Hepatocyte (in vitro differentiated cells): ENCODE data around the gene PLXNC1. TPM values are rescaled to one million over a fixed set of nuclear protein-coding genes. Genes with fewer than 3 reads are reported as not detected.
A peak's percentile ranks its signal among the peaks of the same experiment; 100 is the strongest.

Experiments used
- DNase-seq: peaks from one replicate; pipeline ENCODE4 v3.0.0-alpha.2; 2016; ENCODE audit warnings: low spot score
- H2AFZ ChIP-seq: fragments of 200-600 bp; sonication (generic); 2 replicates; pipeline ENCODE4 v1.6.0; 2016; ENCODE audit warnings: antibody characterized with exemption, mild to moderate bottlenecking
- H3K27ac ChIP-seq: fragments of 200-600 bp; sonication (generic); 2 replicates; pipeline ENCODE4 v1.5.1; 2016; ENCODE audit warnings: mild to moderate bottlenecking
- H3K27me3 ChIP-seq: fragments of 200-600 bp; sonication (generic); 2 replicates; pipeline ENCODE4 v1.6.1; 2016
- H3K36me3 ChIP-seq: fragments of 200-600 bp; sonication (generic); replicated peaks from 2 replicates; pipeline ENCODE4 v1.5.1; 2016; ENCODE audit warnings: low read depth; ENCODE audit not compliant: insufficient read depth
- H3K4me1 ChIP-seq: fragments of 200-600 bp; sonication (generic); 2 replicates; pipeline ENCODE4 v1.5.1; 2016; ENCODE audit warnings: mild to moderate bottlenecking, moderate library complexity; ENCODE audit not compliant: insufficient read depth
- H3K4me2 ChIP-seq: fragments of 200-600 bp; sonication (generic); 2 replicates; pipeline ENCODE4 v1.6.0; 2016
- H3K4me3 ChIP-seq: fragments of 200-600 bp; sonication (generic); 2 replicates; pipeline ENCODE4 v1.5.1; 2016; ENCODE audit warnings: mild to moderate bottlenecking
- H3K79me2 ChIP-seq: fragments of 200-600 bp; sonication (generic); 2 replicates; pipeline ENCODE4 v1.6.0; 2017; ENCODE audit warnings: mild to moderate bottlenecking
- H3K9me2 ChIP-seq: fragments of 200-600 bp; sonication (generic); replicated peaks from 2 replicates; pipeline ENCODE4 v1.6.0; 2017; ENCODE audit warnings: mild to moderate bottlenecking; ENCODE audit not compliant: insufficient read depth
- H3K9me3 ChIP-seq: fragments of 200-600 bp; sonication (generic); 2 replicates; pipeline ENCODE4 v1.5.1; 2016; ENCODE audit warnings: low read depth, mild to moderate bottlenecking
- H4K20me1 ChIP-seq: fragments of 200-600 bp; sonication (generic); 2 replicates; pipeline ENCODE4 v1.6.0; 2016; ENCODE audit warnings: mild to moderate bottlenecking; ENCODE audit not compliant: insufficient read depth, poor library complexity, severe bottlenecking
- CTCF ChIP-seq: fragments of 200-600 bp; sonication (generic); IDR thresholded peaks from 2 replicates; pipeline ENCODE4 v1.5.1; 2016; ENCODE audit warnings: antibody characterized with exemption, mild to moderate bottlenecking; ENCODE audit not compliant: poor library complexity
- EZH2 ChIP-seq: fragments of 200-600 bp; sonication (generic); IDR thresholded peaks from 2 replicates; pipeline ENCODE4 v1.6.1; 2016; ENCODE audit warnings: antibody characterized with exemption, mild to moderate bottlenecking, borderline replicate concordance
- EZH2phosphoT487 ChIP-seq: fragments of 200-600 bp; sonication (generic); IDR thresholded peaks from one replicate; pipeline ENCODE4 v1.6.1; 2018; ENCODE audit warnings: antibody characterized with exemption, mild to moderate bottlenecking, low read depth, moderate library complexity; ENCODE audit not compliant: unreplicated experiment, severe bottlenecking
- WGBS: methylation state at CpG from one replicate; pipeline ENCODE4 v1.1.6; 2016; ENCODE audit warnings: low lambda C conversion rate; ENCODE audit errors: missing lambda C conversion rate; 5-methylcytosine and 5-hydroxymethylcytosine counted together
- polyA plus RNA-seq: library from polyadenylated mRNA; unstranded; fragments of >200 nt; fragmentation: Nextera tagmentation; extraction: Ambion mirVana; gene quantifications from 2 replicates; pipeline ENCODE4 v1.2.1, GENCODE V29; 2016
- total RNA-seq: library from RNA; depleted of rRNA; stranded (reverse); fragments of >200 nt; gene quantifications from 2 replicates; pipeline ENCODE4 v1.2.3, GENCODE V29; 2014

The PLXNC1 gene
- total and polyA plus RNA-seq, 2 experiments from 2014 or later, result 6.7 to 23.2 TPM

- Histone ChIP-seq H2AFZ (peak overlapping the region; percentile 95), H3K79me2 (no peaks in the 10 kb centered on the region), H4K20me1 (no peaks in the 10 kb centered on the region), H3K27me3 (no peaks in the 10 kb centered on the region), H3K27ac (no peak overlapping the region), H3K9me3 (no peaks in the 10 kb centered on the region), H3K9me2 (no peaks in the 10 kb centered on the region), H3K4me2 (peak overlapping the region; percentile 99), H3K36me3 (no peaks in the 10 kb centered on the region), H3K4me1 (peaks cover 3% of the 10 kb centered on the region), H3K4me3 (peak overlapping the region; percentile 37)
- TF ChIP-seq CTCF, result peak; percentile 95
- no peak for TF ChIP-seq EZH2
- no peak for TF ChIP-seq EZH2phosphoT487
- DNase-seq, result peak; percentile 89
- WGBS, result 34% methylated on average over 38 of the region's 38 CpGs
Observed at GRCh38 chr12:94100990-94101737, 47.2 kb upstream of the PLXNC1 start.

DNA sequence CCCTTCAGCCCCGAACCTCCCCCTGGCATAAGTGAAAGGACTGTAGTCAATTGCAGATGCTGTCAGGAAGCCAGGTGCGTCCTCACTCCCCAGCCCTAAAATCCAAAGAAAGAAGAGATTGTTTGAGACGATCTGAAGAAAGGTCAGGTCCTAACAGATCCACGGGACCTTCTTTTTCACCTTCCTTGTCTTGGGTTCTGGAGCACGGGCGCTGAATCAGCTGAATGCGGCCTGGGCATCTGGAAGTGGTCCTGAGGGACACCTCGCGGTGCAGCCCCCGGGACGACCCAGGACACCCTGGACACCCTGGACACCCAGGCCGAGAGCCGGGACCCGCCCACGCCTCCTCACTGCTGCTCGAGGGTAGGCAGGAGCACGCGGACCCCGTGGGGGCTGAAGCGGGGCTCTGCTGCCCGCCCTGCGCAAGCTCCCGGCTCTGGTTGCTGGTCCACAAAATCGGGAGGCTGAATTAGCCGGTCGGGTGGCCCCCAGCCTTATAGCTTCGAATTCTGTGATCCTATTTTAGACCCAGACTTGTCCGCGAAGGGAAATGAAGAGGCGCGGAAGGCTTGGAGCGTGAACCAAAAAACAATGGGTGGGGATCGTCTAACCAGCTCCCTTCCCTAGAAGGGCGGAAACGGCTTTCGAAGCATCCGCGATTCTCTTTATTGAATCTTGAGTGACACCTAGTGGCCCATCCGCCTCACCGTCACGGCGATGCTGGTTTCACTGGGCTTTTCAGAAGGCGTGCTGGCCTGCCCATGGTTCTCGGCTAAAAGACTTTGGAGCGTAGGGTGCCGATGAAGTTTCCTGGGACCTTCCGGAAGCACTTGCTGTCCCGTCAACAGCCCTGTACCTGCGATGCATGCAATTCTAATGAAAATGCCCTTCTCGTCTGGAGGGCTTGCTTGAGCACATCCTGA, 46.4 kb upstream of the PLXNC1 start:
- no peaks in the 10 kb centered on the region for H3K27me3 ChIP-seq
- H3K36me3 ChIP-seq, result no peaks in the 10 kb centered on the region
- H4K20me1 ChIP-seq, result no peaks in the 10 kb centered on the region
- no peaks in the 10 kb centered on the region for H3K9me2 ChIP-seq
- peak overlapping the region; percentile 99 for H3K4me2 ChIP-seq
- peak overlapping the region; percentile 37 for H3K4me3 ChIP-seq
- DNase-seq, result peak; percentile 92
- 4% methylated on average over 50 of the region's 50 CpGs for WGBS
- no peaks in the 10 kb centered on the region for H3K79me2 ChIP-seq
- no peak overlapping the region for H3K27ac ChIP-seq
- H3K9me3 ChIP-seq, result no peaks in the 10 kb centered on the region
- TF ChIP-seq EZH2 (no peak), CTCF (peak; percentile 87)
- H2AFZ ChIP-seq, result peak overlapping the region; percentile 95
- H3K4me1 ChIP-seq, result peaks cover 3% of the 10 kb centered on the region

DNA sequence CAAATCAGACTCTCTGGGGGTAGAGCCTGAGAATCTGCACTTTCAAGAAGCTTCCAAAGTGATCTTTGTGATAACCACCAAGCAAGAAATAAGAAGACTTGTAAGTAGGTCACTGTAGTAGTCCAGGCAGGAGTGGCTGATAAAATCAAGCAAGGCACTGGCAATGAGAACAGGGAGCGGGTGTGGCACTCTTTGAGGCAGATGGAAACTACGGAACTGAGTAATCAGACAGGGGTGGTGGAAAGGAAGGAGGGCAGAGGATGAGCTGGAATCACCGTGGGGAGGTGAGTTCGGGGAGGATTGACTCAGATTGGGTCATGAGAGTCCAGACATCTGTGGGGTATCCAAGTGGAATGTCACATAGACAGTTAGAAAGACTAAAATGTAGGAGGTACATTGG, 44.4 kb upstream of the PLXNC1 start:
- Histone ChIP-seq H3K4me2 (no peak overlapping the region), H3K27me3 (no peaks in the 10 kb centered on the region), H3K4me3 (no peak overlapping the region), H3K36me3 (no peaks in the 10 kb centered on the region), H3K27ac (no peak overlapping the region), H4K20me1 (no peaks in the 10 kb centered on the region), H2AFZ (no peak overlapping the region), H3K9me2 (no peaks in the 10 kb centered on the region), H3K79me2 (no peaks in the 10 kb centered on the region), H3K4me1 (peaks cover 8% of the 10 kb centered on the region), H3K9me3 (no peaks in the 10 kb centered on the region)
- no peak for TF ChIP-seq EZH2
- no peak for TF ChIP-seq CTCF
- TF ChIP-seq EZH2phosphoT487, result no peak
- no peak for DNase-seq
- 74% methylated on average over 4 of the region's 4 CpGs for WGBS
